SK-N-SH (cell line): Measurements from ENCODE around the gene GRB10.

Experiments
- CTCF ChIP-seq: fragments of 200-600 bp; sonication (generic); IDR thresholded peaks from 2 replicates; pipeline ENCODE4 v1.6.1; 2017; ENCODE audit warnings: antibody characterized with exemption, mild to moderate bottlenecking, moderate library complexity
- FOXM1 ChIP-seq: IDR thresholded peaks from 2 replicates; pipeline ENCODE4 v1.4.0; 2012; ENCODE audit warnings: low read depth, mild to moderate bottlenecking
- GABPA ChIP-seq: IDR thresholded peaks from 2 replicates; pipeline ENCODE4 v1.4.0; 2012; ENCODE audit warnings: low read depth, mild to moderate bottlenecking
- RCOR1 ChIP-seq: fragments of 150-350 bp; IDR thresholded peaks from 2 replicates; pipeline ENCODE4 v1.6.1; 2017; ENCODE audit warnings: antibody characterized with exemption, low read length
- REST ChIP-seq: IDR thresholded peaks from 2 replicates; pipeline ENCODE4 v1.6.1; 2012; ENCODE audit warnings: mild to moderate bottlenecking, low read depth, low read length, moderate library complexity
- RXRA ChIP-seq: IDR thresholded peaks from 2 replicates; pipeline ENCODE4 v1.4.0; 2012; ENCODE audit warnings: low read depth, mild to moderate bottlenecking, borderline replicate concordance
- SIN3A ChIP-seq: IDR thresholded peaks from 2 replicates; pipeline ENCODE4 v1.6.1; 2012; ENCODE audit warnings: low read depth, mild to moderate bottlenecking, low read length, moderate library complexity, borderline replicate concordance
- SMC3 ChIP-seq: IDR thresholded peaks from 2 replicates; pipeline ENCODE4 v1.6.1; 2012; ENCODE audit warnings: low read depth, low read length, improper control_type of control experiment

- TF ChIP-seq CTCF (no peak), GABPA (no peak), RCOR1 (no peak), SIN3A (no peak), REST (no peak), RXRA (no peak), FOXM1 (no peak), SMC3 (no peak)
Observed at GRCh38 chr7:50618281-50618680, 164.4 kb downstream of the GRB10 start.
